K562 (cell line): ENCODE results near the gene CPLX4. TPM values are rescaled to one million over a fixed set of nuclear protein-coding genes. Genes with fewer than 3 reads are reported as not detected.
A peak's percentile ranks its signal among the peaks of the same experiment; 100 is the strongest.

Source experiments
- ATAC-seq: fragments of 200-7000 bp; cut with Tn5 transposase; 3 replicates; pipeline ENCODE4 v1.9.1; 2020; ENCODE audit warnings: moderate library complexity
- BruUV-seq: library from RNA; stranded (reverse); fragments of 400-500 nt; replicated peaks from 2 replicates; lab custom pipeline; 2021; lab: Mats Ljungman, UMichigan
- CTCF ChIA-PET: fragments of 300-600 bp; formaldehyde crosslinking; extraction: SDS; loops from one replicate; lab custom pipeline; 2021; ENCODE audit warnings: low intra/inter-chr PET ratio; lab: Yijun Ruan, JAX
- POLR2A ChIA-PET: fragments of 300-600, 350-650 bp; sonication (Branson Sonifier 250); formaldehyde crosslinking; extraction: SDS; loops from one replicate; lab custom pipeline; 2021; ENCODE audit warnings: antibody characterized with exemption, inconsistent platforms; lab: Yijun Ruan, JAX
- DNase-seq, 4 experiments: peaks; one replicate each; pipeline versions ENCODE4 v3.0.0 to v3.0.0-alpha.2; 2011 to 2018; ENCODE audit warnings: low spot score in 3 of 4, mixed read lengths in 3 of 4; ENCODE audit errors: extremely low read depth in 1 of 4
- FAIRE-seq: peaks from 2 replicates; lab custom pipeline; 2011; peaks lifted over from hg19 to GRCh38; lab: Jason Lieb, UNC
- H2AFZ ChIP-seq: 2 replicates; pipeline ENCODE4 v1.6.0; 2011; ENCODE audit warnings: low read depth, low read length, control low read depth, inconsistent platforms
- H3K27ac ChIP-seq: fragments of 200-600 bp; 3 replicates; pipeline ENCODE4 v1.8.0; 2011; ENCODE audit warnings: low read depth, mild to moderate bottlenecking, control low read depth, inconsistent platforms, low read length, moderate library complexity, mixed read lengths; ENCODE audit errors: extremely low read depth
- H3K27me3 ChIP-seq, 2 experiments: fragments of 300-600 bp in 1 of 2; 2 replicates in 1 of 2; 3 replicates in 1 of 2; pipeline versions ENCODE4 v1.6.0 to v1.8.0; 2011; ENCODE audit warnings: inconsistent platforms in 2 of 2, low read length in 2 of 2, mild to moderate bottlenecking in 1 of 2, mixed read lengths in 1 of 2, moderate library complexity in 1 of 2; ENCODE audit not compliant: control insufficient read depth in 2 of 2, insufficient read depth in 2 of 2
- H3K36me3 ChIP-seq: fragments of 300-600 bp; 3 replicates; pipeline ENCODE4 v1.8.0; 2011; ENCODE audit warnings: mild to moderate bottlenecking, low read length, inconsistent platforms; ENCODE audit not compliant: control insufficient read depth, insufficient read depth
- H3K4me1 ChIP-seq, 2 experiments: fragments of 200-600 bp in 1 of 2; replicated peaks in 1 of 2; 2 replicates in 1 of 2; 3 replicates in 1 of 2; pipeline versions ENCODE4 v1.5.1 to v1.8.0; 2011; ENCODE audit warnings: inconsistent platforms in 2 of 2, low read length in 2 of 2, mild to moderate bottlenecking in 1 of 2, mixed read lengths in 1 of 2, moderate library complexity in 1 of 2; ENCODE audit not compliant: control insufficient read depth in 2 of 2, insufficient read depth in 2 of 2
- H3K4me2 ChIP-seq: 2 replicates; pipeline ENCODE4 v1.6.1; 2011; ENCODE audit warnings: low read length, control low read depth, inconsistent platforms, mixed read lengths; ENCODE audit not compliant: insufficient read depth
- H3K4me3 ChIP-seq: fragments of 200-600 bp; sonication (generic), shearing (Covaris generic); 2 replicates; pipeline ENCODE4 v1.5.1; 2016; ENCODE audit warnings: control low read depth, inconsistent platforms
- H3K79me2 ChIP-seq: fragments of 200-600 bp; 3 replicates; pipeline ENCODE4 v1.8.0; 2011; ENCODE audit warnings: low read length, inconsistent platforms; ENCODE audit not compliant: control insufficient read depth, insufficient read depth
- H3K9ac ChIP-seq, 2 experiments: 2 replicates each; pipeline versions ENCODE4 v1.6.0 to v1.6.1; 2011; ENCODE audit warnings: low read depth in 2 of 2, low read length in 2 of 2, control low read depth in 1 of 2, inconsistent platforms in 1 of 2, mild to moderate bottlenecking in 1 of 2, mixed read lengths in 1 of 2; ENCODE audit not compliant: insufficient read depth in 1 of 2
- H3K9me1 ChIP-seq: one replicate; pipeline ENCODE4 v1.6.0; 2011; ENCODE audit warnings: inconsistent platforms, mild to moderate bottlenecking, low read length, moderate library complexity; ENCODE audit not compliant: control insufficient read depth, insufficient read depth
- H3K9me3 ChIP-seq: replicated peaks from 2 replicates; pipeline ENCODE4 v1.5.1; 2011; ENCODE audit warnings: low read depth, low read length, inconsistent platforms; ENCODE audit not compliant: control insufficient read depth, insufficient read depth
- H4K20me1 ChIP-seq: replicated peaks from 2 replicates; pipeline ENCODE4 v1.6.1; 2011; ENCODE audit warnings: low read length, inconsistent platforms, mixed read lengths; ENCODE audit not compliant: control insufficient read depth, insufficient read depth
- AFF1 ChIP-seq, 2 experiments: fragments of 450-650 bp; IDR thresholded peaks; 2 replicates each; pipeline ENCODE4 v1.6.1; 2018; ENCODE audit warnings: mild to moderate bottlenecking in 2 of 2, low read depth in 1 of 2; ENCODE audit not compliant: partially characterized antibody in 2 of 2
- BCLAF1 ChIP-seq, 2 experiments: fragments of 450-650 bp in 1 of 2; IDR thresholded peaks; 2 replicates each; pipeline ENCODE4 v1.6.1; 2011 to 2017; ENCODE audit warnings: low read depth in 2 of 2, antibody characterized with exemption in 1 of 2, borderline replicate concordance in 1 of 2, low read length in 1 of 2, mild to moderate bottlenecking in 1 of 2, mixed read lengths in 1 of 2; ENCODE audit not compliant: control insufficient read depth in 1 of 2
- MLLT1 ChIP-seq, 2 experiments: fragments of 450-650 bp; IDR thresholded peaks; 2 replicates each; pipeline ENCODE4 v1.6.1; 2016
- SAFB2 ChIP-seq: fragments of 200-400 bp; formaldehyde crosslinking; IDR thresholded peaks from 2 replicates; pipeline ENCODE4 v1.6.1; 2018; ENCODE audit warnings: borderline replicate concordance, low read length, low read depth, moderate library complexity; ENCODE audit not compliant: severe bottlenecking
- TAL1 ChIP-seq: fragments of 450-650 bp; IDR thresholded peaks from 2 replicates; pipeline ENCODE4 v1.6.1; 2016; ENCODE audit warnings: mild to moderate bottlenecking
- TCF3 ChIP-seq: sonication (generic); formaldehyde crosslinking; IDR thresholded peaks from 2 replicates; pipeline ENCODE4 v1.4.0; 2020; ENCODE audit warnings: mild to moderate bottlenecking, missing genetic modification reagents
- ZNF655 ChIP-seq: fragments of 250-450 bp; sonication (Bioruptor Pico); IDR thresholded peaks from 2 replicates; pipeline ENCODE4 v1.5.0; 2021
- ZNF76 ChIP-seq: fragments of 250-450 bp; sonication (Bioruptor Pico); IDR thresholded peaks from 2 replicates; pipeline ENCODE4 v1.4.0; 2020; ENCODE audit warnings: mild to moderate bottlenecking, moderate library complexity, borderline replicate concordance
- WGBS: fragments of 100-300 bp; shearing (Covaris generic); methylation state at CpG from one replicate; pipeline ENCODE4 v1.1.6; 2016; ENCODE audit warnings: low coverage, mixed read lengths; ENCODE audit not compliant: insufficient coverage; ENCODE audit errors: missing lambda C conversion rate; 5-methylcytosine and 5-hydroxymethylcytosine counted together
- in situ Hi-C: fragments of 300-500 bp; cut with MboI; formaldehyde crosslinking; loops from 4 replicates; pipeline ENCODE4 v1.15.0; 2018; ENCODE audit warnings: inconsistent platforms, mixed read lengths
- intact Hi-C: fragments of 100-400 bp; cut with micrococcal nuclease; formaldehyde crosslinking; loops from 2 replicates; pipeline ENCODE4 v1.14.2; 2022
- polyA plus RNA-seq, 8 experiments: library from polyadenylated mRNA; depleted of rRNA in 4 of 8; stranded (reverse) in 5 of 8; unstranded in 3 of 8; fragments of >200 nt; fragmentation: Nextera tagmentation in 2 of 8; fragmentation: Illumina TruSeq in 1 of 8; extraction: Ambion mirVana in 2 of 8; extraction: Trizol in 1 of 8; gene quantifications; 2 replicates each; pipeline versions ENCODE4 v1.2.1 to v1.2.3, GENCODE V29; 2011 to 2014; ENCODE audit warnings: inconsistent platforms in 1 of 8, missing spikeins in 1 of 8
- total RNA-seq, 7 experiments: library from RNA; depleted of rRNA in 6 of 7; stranded (reverse); fragments of >200 nt in 6 of 7; fragmentation: Illumina TruSeq in 2 of 7; extraction: Trizol in 2 of 7; gene quantifications; 2 replicates each; pipeline versions ENCODE4 v1.2.1 to v1.2.3, GENCODE V29; 2011 to 2021; ENCODE audit warnings: low replicate concordance in 1 of 7

Gene CPLX4
- total and polyA plus RNA-seq, 9 of the 15 experiments (the other 6 are each of a cell fraction or from before 2014, with no cell fraction given), result not detected

DNA sequence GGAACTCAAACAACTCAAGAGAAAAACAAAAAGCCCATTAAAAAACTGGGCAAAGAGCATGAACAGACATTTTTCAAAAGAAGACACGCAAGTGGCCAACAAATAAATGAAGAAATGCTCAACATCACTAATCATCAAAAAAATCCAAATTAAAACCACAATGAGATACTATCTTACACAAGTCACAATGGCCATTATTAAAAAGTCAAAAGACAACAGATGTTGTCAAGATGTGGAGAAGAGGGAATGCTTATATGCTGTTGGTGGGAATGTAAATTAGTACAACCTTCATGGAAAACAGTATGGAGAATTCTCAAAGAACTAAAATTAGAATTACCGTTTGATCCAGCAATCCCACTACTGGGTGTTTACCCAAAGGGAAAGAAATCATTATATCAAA is 25.5 kb upstream of the CPLX4 start:
- H3K36me3 ChIP-seq, result peaks cover 96% of the 10 kb centered on the region
- no peaks in the 10 kb centered on the region for H3K27me3 ChIP-seq
- H3K9me3 ChIP-seq, result no peaks in the 10 kb centered on the region
- POLR2A ChIA-PET, result no interaction called here
- H3K9ac ChIP-seq, result no peak overlapping the region
- DNase-seq, result no peak
- 92% methylated on average over 2 of the region's 2 CpGs for WGBS
- H3K79me2 ChIP-seq, result peaks cover 64% of the 10 kb centered on the region
- no peak for FAIRE-seq
- ATAC-seq, result no peak
- intact Hi-C loops, result no loop called here
- TF ChIP-seq ZNF76 (CRISPR knock-in tag) (no peak), ZNF655 (no peak), BCLAF1 (IDR thresholded peaks at IDR 0.05; ENCODE audit: borderline replicate concordance in 1 of 2, control insufficient read depth in 1 of 2, low read depth in 2 of 2, low read length in 1 of 2) (no peak), MLLT1 (IDR thresholded peaks at IDR 0.05) (no peak), SAFB2 (no peak), TAL1 (no peak), TCF3 (CRISPR knock-in tag) (no peak), AFF1 (IDR thresholded peaks at IDR 0.05; ENCODE audit: low read depth in 1 of 2, partially characterized antibody in 2 of 2) (peak in 1 of 2 experiments; percentile 54)
- H4K20me1 ChIP-seq, result no peaks in the 10 kb centered on the region
- no peaks in the 10 kb centered on the region for H3K4me1 ChIP-seq
- in situ Hi-C loops, result no loop called here
- no TSS peak for BruUV-seq
- H2AFZ ChIP-seq, result no peak overlapping the region
- H3K9me1 ChIP-seq, result no peaks in the 10 kb centered on the region
- no peak overlapping the region for H3K4me3 ChIP-seq
- CTCF ChIA-PET, result no interaction called here
- no peak overlapping the region for H3K27ac ChIP-seq
- H3K4me2 ChIP-seq, result no peak overlapping the region
